GM21723 (cell line): Measurements from ENCODE around the gene SMIM33.
A peak's percentile ranks its signal among the peaks of the same experiment; 100 is the strongest.
"Not testable (repeated sequence)": the region's sequence is repeated elsewhere in the genome, so short reads cannot be mapped to it uniquely, and the experiment has no call there.

Source experiments
- ATAC-seq: cut with Tn5 transposase; IDR thresholded peaks from one replicate; pipeline ENCODE4 v1.9.1; 2021; ENCODE audit warnings: mild to moderate bottlenecking, moderate library complexity; ENCODE audit not compliant: unreplicated experiment

The SMIM33 gene

GRCh38 chr5:139481580-139482049 is 10.8 kb downstream of the SMIM33 start:
- peak; percentile 39 for ATAC-seq

DNA sequence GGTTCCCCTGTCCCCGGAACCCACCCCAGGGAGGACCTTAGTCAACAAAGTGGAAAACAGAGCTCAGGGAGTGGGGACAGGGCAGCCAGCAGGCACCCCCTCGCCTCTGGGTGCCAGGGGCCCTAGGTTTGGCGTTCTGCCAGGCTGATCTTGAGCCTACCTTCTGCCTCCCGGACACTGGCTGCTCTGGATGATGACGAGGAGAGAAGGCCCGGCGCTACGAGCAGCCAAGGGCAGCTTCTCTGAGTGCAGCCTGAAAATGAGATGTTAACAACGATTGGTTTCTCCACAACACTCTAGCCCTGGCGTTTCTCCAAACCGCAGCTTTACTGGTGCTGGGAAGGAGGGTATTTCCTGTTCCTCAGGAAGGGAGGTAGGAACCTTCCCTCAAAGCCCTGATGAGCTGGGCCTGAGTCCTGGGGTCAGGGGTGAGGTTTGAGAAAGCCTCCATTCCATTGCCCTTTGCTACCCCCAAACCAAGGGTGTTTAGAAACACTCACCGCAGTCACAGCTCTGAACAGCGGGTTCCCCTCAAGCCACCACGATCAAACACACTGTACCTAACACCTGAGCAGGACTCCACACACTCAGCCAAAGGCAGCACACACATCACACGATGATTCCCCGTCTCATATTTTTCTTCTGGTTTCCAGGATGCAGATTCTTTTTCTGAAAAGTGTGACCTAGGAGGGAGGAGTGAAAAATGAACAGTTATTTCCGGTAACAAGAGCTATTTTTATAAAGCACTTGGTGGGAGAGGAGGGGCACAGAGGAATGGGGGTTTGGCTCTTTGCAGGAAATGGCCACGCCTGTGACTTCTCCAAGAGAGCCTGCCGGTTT is 11.5 kb downstream of the SMIM33 start, which contains the start of gene STING1:
Gene STING1 (minus strand): TSS at position 709 of the 840 bp plus-strand sequence. CDS start 1,054 bp downstream, outside the sequence.
- peak; percentile 74 for ATAC-seq

GRCh38 chr5:139482890-139483208 is 12.0 kb downstream of the SMIM33 start:
- ATAC-seq = not testable (repeated sequence)

GRCh38 chr5:139486201-139486600 is 15.4 kb downstream of the SMIM33 start:
- no peak for ATAC-seq

- ATAC-seq = no peak
Observed at GRCh38 chr5:139488260-139488659, 17.5 kb downstream of the SMIM33 start.

- ATAC-seq = no peak
Observed at GRCh38 chr5:139492700-139493192, 21.9 kb downstream of the SMIM33 start.

DNA sequence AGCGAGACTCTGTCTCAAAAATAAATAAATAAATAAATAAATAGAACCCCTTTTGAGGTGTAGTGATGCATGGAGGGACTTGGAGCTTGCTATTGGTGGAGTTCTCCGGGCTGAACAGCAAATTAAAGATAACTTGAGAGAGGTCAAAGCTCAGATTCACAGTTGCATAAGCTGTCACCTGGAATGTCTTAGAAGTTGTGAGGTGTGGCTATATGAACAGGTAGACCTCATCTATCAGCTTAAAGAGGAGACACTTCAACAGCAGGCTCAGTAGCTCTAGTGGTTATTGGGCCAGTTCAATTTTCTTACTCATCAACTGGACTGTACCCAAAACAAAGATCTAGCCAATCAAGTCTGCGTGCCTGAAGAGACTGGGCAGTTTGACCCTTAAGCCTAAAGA is 23.5 kb downstream of the SMIM33 start:
- ATAC-seq = no peak

DNA sequence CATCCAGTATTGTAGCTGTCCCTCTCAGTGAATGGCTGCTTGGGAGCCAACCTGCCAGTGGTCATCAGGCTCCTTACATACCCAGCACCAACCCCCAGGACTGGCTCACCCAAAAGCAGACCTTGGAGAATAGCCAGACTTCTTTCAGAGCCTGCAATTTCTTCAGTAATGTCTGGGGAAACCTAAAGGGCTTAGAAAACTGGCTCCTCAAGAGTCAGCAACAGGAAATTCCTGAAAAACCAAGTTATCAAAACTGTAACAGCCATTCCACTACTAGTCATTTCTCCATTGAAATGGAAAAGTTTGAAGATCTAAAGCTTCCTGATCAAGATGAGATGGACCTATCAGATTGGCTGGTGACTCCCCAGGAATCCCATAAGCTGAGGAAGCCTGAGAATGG is 24.0 kb downstream of the SMIM33 start:
- ATAC-seq = no peak

DNA sequence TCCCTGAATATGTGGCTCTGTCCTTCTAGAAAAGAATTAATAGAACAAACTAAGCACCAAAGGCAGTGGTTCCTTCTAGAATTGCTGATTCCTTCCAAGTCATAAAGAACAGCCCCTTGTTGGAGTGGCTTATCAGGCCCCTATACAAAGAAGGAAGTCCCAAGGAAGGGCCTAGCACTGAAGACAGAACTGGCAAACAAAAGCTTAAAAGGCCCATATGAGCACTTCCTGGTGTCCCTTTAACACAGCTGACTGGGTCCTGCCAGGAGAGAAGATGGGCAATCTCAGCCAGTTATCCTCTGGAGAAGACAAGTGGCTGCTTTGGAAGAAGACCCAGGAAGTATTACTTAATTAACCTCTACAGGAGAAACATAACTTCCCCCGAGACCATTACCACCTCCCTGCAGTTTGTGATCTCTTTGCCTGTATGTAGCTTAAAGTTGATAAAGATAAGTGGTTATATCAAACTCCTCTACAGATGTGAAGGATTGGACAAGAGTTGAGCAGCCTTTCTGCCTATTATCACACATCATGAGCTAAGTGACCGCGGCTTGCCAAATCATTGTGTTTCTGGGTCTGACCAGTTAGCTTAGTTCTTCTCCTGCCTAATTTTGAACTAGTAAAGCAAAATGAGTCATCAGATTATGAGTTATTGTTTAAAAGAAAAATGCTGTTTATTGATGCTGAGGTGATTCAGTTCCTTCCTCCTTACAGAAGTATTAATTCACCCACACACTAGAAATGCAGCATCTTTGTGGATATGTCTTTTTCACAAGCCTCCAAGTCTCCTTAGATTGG is 25.0 kb downstream of the SMIM33 start:
- ATAC-seq = no peak

DNA sequence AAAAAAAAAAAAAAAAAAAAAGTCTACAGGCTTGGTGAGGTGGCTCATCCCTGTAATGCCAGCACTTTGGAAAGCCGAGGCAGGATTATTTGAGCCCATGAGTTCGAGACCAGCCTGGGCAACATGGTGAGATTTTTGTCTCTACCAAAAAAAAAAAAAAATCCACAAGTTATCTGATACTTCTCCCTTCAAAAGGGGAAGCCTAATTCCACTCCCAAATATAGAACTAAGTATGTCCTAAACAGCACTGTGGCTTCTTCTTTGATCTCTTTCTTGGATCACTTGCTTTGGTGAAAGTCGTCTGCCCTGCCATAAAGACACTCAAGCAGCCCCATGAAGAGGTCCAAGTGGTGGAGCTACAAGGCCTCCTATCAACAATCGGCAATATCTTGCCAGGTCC is 30.6 kb downstream of the SMIM33 start:
- ATAC-seq = no peak

GRCh38 chr5:139503036-139503817 is 32.4 kb downstream of the SMIM33 start:
- not testable (repeated sequence) for ATAC-seq

GRCh38 chr5:139503879-139504278 is 33.1 kb downstream of the SMIM33 start:
- ATAC-seq = not testable (repeated sequence)

GRCh38 chr5:139504722-139505121 is 33.9 kb downstream of the SMIM33 start:
- ATAC-seq = not testable (repeated sequence)

DNA sequence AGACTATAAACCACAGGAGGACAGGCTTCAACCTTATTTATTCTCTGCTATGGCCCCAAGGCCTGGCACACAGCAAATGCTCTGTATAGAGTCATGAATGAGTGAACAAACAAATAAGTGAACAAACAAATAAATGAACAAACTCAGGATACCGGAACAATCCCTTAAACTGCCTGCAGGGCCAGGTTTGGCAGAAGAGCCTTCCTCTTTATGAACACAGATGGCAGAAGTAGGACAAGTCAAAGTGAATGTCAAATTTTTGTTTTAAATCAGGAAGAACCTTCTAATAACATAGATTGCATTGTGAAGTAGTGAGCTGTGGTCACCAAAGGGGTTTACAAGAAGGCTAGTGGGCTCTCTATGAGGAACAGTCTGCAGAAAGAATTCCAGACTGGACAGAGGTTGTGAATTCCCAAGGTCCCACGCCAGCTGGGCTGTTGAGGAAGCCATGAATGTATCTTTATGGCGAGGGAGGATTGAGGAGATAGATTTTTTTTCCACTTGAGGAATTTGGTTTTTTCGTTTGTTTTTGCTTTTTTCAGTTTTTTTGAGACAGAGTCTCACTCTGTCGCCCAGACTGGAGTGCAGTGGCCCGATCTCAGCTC is 42.1 kb downstream of the SMIM33 start:
- no peak for ATAC-seq

DNA sequence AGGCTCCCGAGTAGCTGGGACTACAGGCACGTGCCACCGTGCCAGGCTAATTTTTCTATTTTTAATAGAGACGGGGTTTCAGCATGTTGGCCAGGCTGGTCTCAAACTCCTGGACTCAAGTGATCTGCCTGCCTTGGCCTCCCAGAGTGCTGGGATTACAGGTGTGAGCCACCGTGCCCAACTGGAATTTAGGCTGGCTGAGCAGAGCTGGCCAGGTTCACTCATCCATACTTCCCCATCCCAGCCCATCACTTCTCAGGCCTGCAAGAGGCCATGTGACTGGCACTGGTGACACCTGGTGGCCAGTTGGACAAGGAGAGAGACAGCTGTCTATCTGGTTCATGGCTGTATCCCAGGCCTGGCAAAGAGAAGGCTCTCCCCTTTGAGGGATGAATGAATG is 42.6 kb downstream of the SMIM33 start:
- ATAC-seq = peak; percentile 70

- ATAC-seq = peak; percentile 18
Observed at GRCh38 chr5:139513852-139514485, 43.2 kb downstream of the SMIM33 start.

DNA sequence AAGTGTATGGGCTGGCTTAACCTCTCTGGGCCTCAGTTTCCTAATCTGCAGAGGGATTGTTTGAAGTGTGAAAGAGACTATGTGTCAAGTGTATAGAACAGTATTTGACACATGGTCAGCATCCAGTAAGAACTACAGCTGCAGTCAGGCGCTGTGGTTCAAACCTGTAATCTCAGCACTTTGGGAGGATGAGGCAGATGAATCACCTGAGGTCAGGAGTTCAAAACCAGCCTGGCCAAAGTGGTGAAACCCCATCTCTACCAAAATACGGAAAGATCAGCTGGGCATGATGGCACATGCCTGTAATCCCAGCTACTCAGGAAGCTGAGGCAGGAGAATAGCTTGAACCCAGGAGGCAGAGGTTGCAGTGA is 43.7 kb downstream of the SMIM33 start:
- ATAC-seq = no peak

- peak; percentile 81 for ATAC-seq
Observed at GRCh38 chr5:139517683-139518564, 47.1 kb downstream of the SMIM33 start.
